PC-9 (cell line): ENCODE measurements around the gene TXNL4A. TPM values are rescaled to one million over a fixed set of nuclear protein-coding genes. Genes with fewer than 3 reads are reported as not detected.
A peak's percentile ranks its signal among the peaks of the same experiment; 100 is the strongest.

ENCODE experiments used
- BruUV-seq: library from RNA; stranded (reverse); fragments of 400-500 nt; replicated peaks from 2 replicates; lab custom pipeline; 2021; lab: Mats Ljungman, UMichigan
- CTCF ChIA-PET: fragments of 300-600 bp; sonication (Branson Sonifier 250); formaldehyde crosslinking; loops from one replicate; lab custom pipeline; 2022; ENCODE audit warnings: antibody characterized with exemption; lab: Charles Lee
- POLR2A ChIA-PET: fragments of 300-600 bp; sonication (Branson Sonifier 250); formaldehyde crosslinking; loops from one replicate; lab custom pipeline; 2022; ENCODE audit warnings: antibody characterized with exemption; ENCODE audit not compliant: unreplicated experiment; lab: Charles Lee
- DNase-seq, 2 experiments: peaks; one replicate each; pipeline versions ENCODE4 v3.0.0 to v3.0.0-alpha.2; 2015 to 2022; ENCODE audit warnings: mixed read lengths in 1 of 2
- H2AFZ ChIP-seq: fragments of 200-600 bp; sonication (generic); 2 replicates; pipeline ENCODE4 v1.8.1; 2017; ENCODE audit warnings: antibody characterized with exemption
- H3F3A ChIP-seq: fragments of 200-600 bp; sonication (generic); 2 replicates; pipeline ENCODE4 v1.8.1; 2017; ENCODE audit warnings: antibody characterized with exemption, mild to moderate bottlenecking, low read depth; ENCODE audit not compliant: insufficient read depth
- H3K27ac ChIP-seq: fragments of 200-600 bp; sonication (generic); 2 replicates; pipeline ENCODE4 v1.6.1; 2016; ENCODE audit warnings: mixed run types
- H3K27me3 ChIP-seq: fragments of 200-600 bp; sonication (generic); 2 replicates; pipeline ENCODE4 v1.6.1; 2016; ENCODE audit warnings: low read depth, mixed run types; ENCODE audit not compliant: insufficient read depth
- H3K36me3 ChIP-seq: fragments of 200-600 bp; sonication (generic); 2 replicates; pipeline ENCODE4 v1.6.1; 2016; ENCODE audit warnings: low read depth, mixed run types
- H3K4me1 ChIP-seq: fragments of 200-600 bp; sonication (generic); replicated peaks from 2 replicates; pipeline ENCODE4 v1.6.1; 2016; ENCODE audit warnings: mixed run types; ENCODE audit not compliant: insufficient read depth
- H3K4me2 ChIP-seq: fragments of 200-600 bp; sonication (generic); 2 replicates; pipeline ENCODE4 v1.6.1; 2017; ENCODE audit warnings: mixed run types
- H3K4me3 ChIP-seq: fragments of 200-600 bp; sonication (generic); 2 replicates; pipeline ENCODE4 v1.6.1; 2016; ENCODE audit warnings: mixed run types
- H3K79me2 ChIP-seq: fragments of 200-600 bp; sonication (generic); 2 replicates; pipeline ENCODE4 v1.6.1; 2017; ENCODE audit warnings: low read depth, mixed run types
- H3K9me2 ChIP-seq: fragments of 200-600 bp; sonication (generic); 2 replicates; pipeline ENCODE4 v1.8.1; 2017; ENCODE audit warnings: mild to moderate bottlenecking; ENCODE audit not compliant: insufficient read depth
- H3K9me3 ChIP-seq: fragments of 200-600 bp; sonication (generic); 2 replicates; pipeline ENCODE4 v1.8.1; 2016; ENCODE audit warnings: low read depth; ENCODE audit not compliant: insufficient read depth
- H4K20me1 ChIP-seq: fragments of 200-600 bp; sonication (generic); 2 replicates; pipeline ENCODE4 v1.8.1; 2017; ENCODE audit not compliant: insufficient read depth
- CTCF ChIP-seq: fragments of 200-600 bp; sonication (generic); conservative IDR thresholded peaks from 2 replicates; pipeline ENCODE4 v1.6.1; 2017; ENCODE audit warnings: mixed run types, antibody characterized with exemption, mild to moderate bottlenecking, moderate library complexity
- EZH2 ChIP-seq: fragments of 200-600 bp; sonication (generic); IDR thresholded peaks from 2 replicates; pipeline ENCODE4 v1.8.0; 2017; ENCODE audit warnings: antibody characterized with exemption, low read depth
- intact Hi-C: fragments of 100-400 bp; cut with micrococcal nuclease; formaldehyde crosslinking; loops from one replicate; pipeline ENCODE4 v1.10.0; 2022; ENCODE audit not compliant: unreplicated experiment
- total RNA-seq: library from RNA; stranded (reverse); gene quantifications from 2 replicates; pipeline ENCODE4 v1.2.3, GENCODE V29; 2021

TXNL4A gene
- total RNA-seq, 1 experiment from 2014 or later = 106 TPM

- intact Hi-C loops = loop anchor here (5.0 kb wide), 1 partner anchor 171 kb away; no protein-coding TSS in a partner anchor
These were observed 25.3 kb downstream of the TXNL4A start for GRCh38 chr18:79962835-79963657.

GRCh38 chr18:79962311-79962710, 26.1 kb downstream of the TXNL4A start:
- Histone ChIP-seq H3K9me2 (no peaks in the 10 kb centered on the region), H4K20me1 (no peaks in the 10 kb centered on the region), H3K4me1 (peaks cover 47% of the 10 kb centered on the region), H3K4me2 (peak overlapping the region; percentile 56), H3K9me3 (no peaks in the 10 kb centered on the region), H3K27ac (peak overlapping the region; percentile 43), H3K36me3 (peaks cover 3% of the 10 kb centered on the region; the same call in 1 of the 2 replicates), H3K79me2 (peaks cover 24% of the 10 kb centered on the region), H3K27me3 (no peaks in the 10 kb centered on the region), H2AFZ (no peak overlapping the region), H3K4me3 (no peak overlapping the region), H3F3A (peaks cover 28% of the 10 kb centered on the region; the same call in 1 of the 2 replicates)
- intact Hi-C loops = loop anchor here (5.0 kb wide), 1 partner anchor 170 kb away; no protein-coding TSS in a partner anchor
- ChIA-PET POLR2A (interaction anchor here (1.1 kb wide), 1 partner anchor 26 kb away, joined by 14 read pairs; the partner anchor contains the start of gene TXNL4A), CTCF (no interaction called here)
- no peak for TF ChIP-seq CTCF
- no peak for TF ChIP-seq EZH2
- BruUV-seq = no TSS peak
- peak; percentile 75 to 79 for DNase-seq

More at GRCh38 chr18:79962835-79963657, 25.3 kb downstream of the TXNL4A start:
- ChIA-PET POLR2A (interaction anchor here (1.1 kb wide), 1 partner anchor 25 kb away, joined by 14 read pairs; the partner anchor contains the start of gene TXNL4A), CTCF (no interaction called here)
- Histone ChIP-seq H3K4me3 (no peak overlapping the region), H3K4me1 (peaks cover 47% of the 10 kb centered on the region), H4K20me1 (peaks cover 4% of the 10 kb centered on the region), H3F3A (peaks cover 34% of the 10 kb centered on the region; the same call in 1 of the 2 replicates), H3K4me2 (peak overlapping the region; percentile 56), H3K27me3 (no peaks in the 10 kb centered on the region), H3K9me3 (no peaks in the 10 kb centered on the region), H3K27ac (peak overlapping the region; percentile 43), H3K79me2 (peaks cover 32% of the 10 kb centered on the region), H3K36me3 (peaks cover 4% of the 10 kb centered on the region; the same call in 1 of the 2 replicates), H3K9me2 (no peaks in the 10 kb centered on the region), H2AFZ (no peak overlapping the region)
- no peak for DNase-seq
- no TSS peak for BruUV-seq
- TF ChIP-seq EZH2 = no peak
- no peak for TF ChIP-seq CTCF

- intact Hi-C loops = loop anchor here (5.0 kb wide), 1 partner anchor 169 kb away; no protein-coding TSS in a partner anchor
- no peak overlapping the region; the same call in 1 of the 2 replicates for H3K27ac ChIP-seq
- no peaks in the 10 kb centered on the region for H3K36me3 ChIP-seq
- POLR2A ChIA-PET = interaction anchor here (0.6 to 1.1 kb wide), 2 partner anchors 10 to 26 kb away, joined by 14 to 25 read pairs; partner anchors contain the start of genes SLC66A2 and TXNL4A
- H4K20me1 ChIP-seq = no peaks in the 10 kb centered on the region
- H3K4me2 ChIP-seq = peak overlapping the region; percentile 56
- CTCF ChIA-PET = no interaction called here
- no TSS peak for BruUV-seq
- peaks cover 22% of the 10 kb centered on the region for H3K79me2 ChIP-seq
- peaks cover 47% of the 10 kb centered on the region for H3K4me1 ChIP-seq
- H3K4me3 ChIP-seq = no peak overlapping the region
- TF ChIP-seq CTCF (no peak), EZH2 (no peak)
- H3K9me2 ChIP-seq = no peaks in the 10 kb centered on the region
- H3F3A ChIP-seq = peaks cover 22% of the 10 kb centered on the region; the same call in 1 of the 2 replicates
- H3K27me3 ChIP-seq = no peaks in the 10 kb centered on the region
- DNase-seq = peak in 1 of 2 experiments; percentile 47
- no peaks in the 10 kb centered on the region for H3K9me3 ChIP-seq
- H2AFZ ChIP-seq = no peak overlapping the region
These were observed 26.7 kb downstream of the TXNL4A start for GRCh38 chr18:79961527-79962291.
